Activated CD8-positive, alpha-beta memory T cell treated with anti-CD3 and anti-CD28 coated beads for 48 hours (primary cell): ENCODE data around the gene PANX3.

Experiments
- DNase-seq, 3 experiments: peaks; one replicate each; pipeline ENCODE4 v3.0.0-alpha.2; 2020; ENCODE audit warnings: low read depth in 2 of 3, low spot score in 2 of 3

Gene PANX3

DNA sequence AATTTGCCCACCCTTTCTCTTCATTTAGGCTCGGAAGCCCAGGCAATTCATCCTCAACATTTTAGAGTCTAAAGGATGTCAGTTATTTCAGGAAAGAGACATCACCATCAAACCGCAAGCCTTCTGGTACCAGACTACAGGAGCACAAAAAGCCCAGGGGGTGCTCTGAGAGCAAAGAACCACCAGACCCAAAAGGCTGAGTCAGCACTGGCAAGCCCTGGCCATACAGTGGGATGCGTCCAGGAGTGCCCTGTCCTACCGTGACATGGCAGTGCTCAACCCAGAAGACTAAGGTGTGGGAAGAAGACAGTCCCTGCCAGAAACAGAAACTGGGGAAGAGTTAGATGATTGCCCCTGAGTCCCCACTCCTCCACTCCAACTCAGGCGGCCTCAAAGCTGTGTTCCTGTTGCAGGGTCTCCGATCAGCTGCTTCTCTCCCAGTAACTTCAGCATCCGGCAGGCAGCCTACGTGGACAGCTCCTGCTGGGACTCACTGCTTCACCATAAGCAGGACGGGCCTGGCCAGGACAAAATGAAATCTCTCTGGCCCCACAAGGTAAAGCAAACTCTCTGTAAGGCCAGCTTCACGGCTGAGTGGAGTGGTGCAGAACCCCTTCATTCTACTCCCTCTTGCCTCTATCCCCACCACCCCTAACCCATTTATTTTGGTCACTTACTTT is 1.5 kb downstream of the PANX3 start:
- no peak for DNase-seq

DNA sequence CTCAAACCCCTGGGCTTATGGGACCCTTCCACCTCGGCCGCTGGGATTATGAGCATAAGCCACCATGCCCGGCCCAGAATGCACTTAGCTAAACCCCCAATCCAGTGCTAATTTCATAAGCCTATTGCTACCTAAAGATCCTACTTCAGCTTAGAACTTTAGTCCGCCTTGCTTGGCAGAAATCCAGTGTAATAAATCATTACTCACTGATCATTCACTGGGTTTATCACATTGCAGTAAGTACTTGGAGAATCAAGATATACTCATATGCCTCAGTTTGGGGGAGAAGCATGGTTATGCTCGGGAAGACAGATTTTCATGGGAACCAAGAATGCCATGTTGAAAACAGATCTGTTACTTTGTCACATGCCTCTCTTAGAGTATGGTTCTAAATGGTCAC is 7.6 kb downstream of the PANX3 start:
- no peak for DNase-seq

DNA sequence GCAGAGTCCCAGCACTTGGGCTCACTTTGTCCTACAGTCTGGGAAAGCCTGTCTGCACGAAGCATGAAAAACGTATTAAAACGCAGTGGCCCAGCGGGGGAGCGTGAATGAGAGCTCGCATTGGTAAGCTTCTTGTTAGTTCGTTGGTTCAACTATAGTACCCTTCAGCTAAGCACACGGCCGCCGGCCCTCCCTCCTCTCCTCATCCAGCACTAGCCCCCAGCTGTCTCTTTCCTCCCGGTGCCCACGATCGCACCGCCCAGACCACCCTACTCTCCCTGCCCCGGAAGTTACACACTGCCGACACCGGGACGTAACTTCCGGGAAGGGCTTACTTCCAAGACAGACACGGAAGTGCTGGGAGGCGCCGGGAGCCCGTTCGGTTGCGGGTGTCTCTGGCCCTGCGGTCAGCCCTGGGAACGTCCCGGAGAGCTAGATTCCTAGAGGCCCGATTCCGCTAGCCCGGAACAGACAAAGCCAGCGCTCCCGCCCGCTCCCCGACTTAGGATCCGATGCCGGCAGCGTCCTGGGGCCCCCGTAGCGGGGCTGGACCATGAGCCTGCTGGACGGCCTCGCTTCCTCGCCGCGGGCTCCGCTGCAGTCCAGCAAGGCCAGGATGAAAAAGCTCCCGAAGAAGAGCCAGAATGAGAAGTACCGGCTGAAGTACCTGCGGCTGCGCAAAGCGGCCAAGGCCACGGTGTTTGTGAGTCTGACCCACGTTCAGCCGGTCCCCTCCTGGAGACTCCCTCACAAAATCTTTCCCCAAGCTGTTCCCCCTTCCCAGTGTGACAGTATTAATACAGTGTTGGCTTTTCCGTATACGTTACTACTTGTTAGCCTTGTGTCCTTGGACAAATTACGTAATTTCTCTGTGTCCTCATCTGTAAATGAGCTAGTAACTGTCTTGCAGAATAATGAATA is 11.6 kb downstream of the PANX3 start, which contains the start of gene TBRG1:
Gene TBRG1 (plus strand): TSS at position 334 of the 921 bp plus-strand sequence. CDS start 220 bp downstream, at position 554.
- peak; percentile 57 to 66 (median 58) for DNase-seq

DNA sequence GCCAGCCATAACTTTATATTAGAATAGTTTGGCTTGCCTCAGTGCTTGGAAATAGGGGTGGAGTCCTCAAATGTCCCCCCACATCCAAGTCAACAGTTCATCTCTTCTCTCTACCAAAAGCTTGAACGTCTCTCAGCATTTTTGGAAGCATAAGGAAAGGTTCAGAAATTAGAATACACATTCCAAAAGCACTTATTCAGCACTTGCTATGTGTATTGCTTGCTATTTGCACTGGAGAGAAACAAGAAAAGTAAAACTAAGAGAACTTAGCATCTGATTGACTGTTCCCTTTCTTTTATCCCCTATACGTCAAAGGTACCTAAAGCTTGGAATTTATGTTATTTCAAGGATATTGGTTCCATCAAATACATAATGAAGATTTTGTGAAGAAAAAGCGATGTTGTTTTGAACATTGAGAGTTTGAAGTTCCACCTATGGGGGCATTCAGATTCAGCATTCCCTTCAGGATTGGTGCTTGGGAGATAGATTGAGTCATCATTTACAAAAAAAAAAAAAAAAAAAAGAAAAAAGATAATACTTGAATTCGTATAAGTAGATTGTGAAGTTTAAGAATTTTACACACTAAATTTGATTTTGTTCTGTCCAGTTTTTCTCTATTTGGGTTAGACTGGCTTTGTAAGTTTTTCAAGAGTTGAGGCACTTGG is 12.8 kb downstream of the PANX3 start:
- DNase-seq, result no peak

DNA sequence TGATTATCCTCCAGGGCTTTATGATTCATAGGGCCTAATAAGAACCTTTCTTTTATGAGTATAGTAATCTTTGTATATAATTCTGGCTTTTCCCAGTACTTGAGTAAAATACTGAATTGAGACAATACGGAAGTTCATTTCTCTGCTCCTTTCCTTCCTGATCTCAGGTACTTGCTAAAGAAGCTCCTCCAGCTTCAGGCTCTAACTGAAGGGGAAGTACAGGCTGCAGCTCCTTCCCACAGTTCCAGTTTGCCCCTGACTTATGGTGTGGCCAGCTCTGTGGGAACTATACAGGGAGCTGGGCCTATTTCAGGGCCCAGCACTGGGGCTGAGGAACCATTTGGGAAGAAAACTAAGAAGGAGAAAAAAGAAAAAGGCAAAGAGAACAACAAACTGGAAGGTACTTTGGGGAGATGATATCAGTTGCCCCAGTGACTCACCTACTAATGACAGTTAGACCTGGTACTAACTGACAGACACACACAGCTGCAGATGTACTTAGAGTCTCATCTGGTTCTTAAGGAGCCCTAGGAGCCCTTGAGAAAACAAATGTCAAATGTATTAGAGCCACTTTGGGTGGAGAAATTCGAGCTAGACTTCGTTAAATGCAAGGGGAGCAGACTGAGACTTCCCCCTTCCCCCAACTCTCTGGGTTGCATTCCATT is 14.4 kb downstream of the PANX3 start:
- no peak for DNase-seq

DNA sequence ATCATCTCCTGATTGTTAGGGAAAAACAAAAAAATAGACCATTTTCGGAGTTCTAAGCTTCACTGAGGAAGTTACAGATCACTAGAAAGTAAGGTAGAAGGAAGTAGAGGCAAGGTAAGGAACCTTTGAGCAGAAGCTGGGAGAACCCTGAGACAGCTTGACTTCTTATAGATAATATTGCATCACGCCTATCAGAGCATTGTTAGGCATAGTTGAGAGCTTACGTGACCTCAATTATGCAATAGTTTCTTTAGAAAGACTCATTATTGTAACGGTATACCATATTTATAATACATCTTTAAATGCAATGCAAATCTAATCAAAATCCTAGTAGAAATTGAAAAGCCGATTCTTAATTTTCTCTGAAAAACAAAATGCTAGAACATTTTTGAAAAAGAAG is 16.3 kb downstream of the PANX3 start:
- DNase-seq, result no peak

DNA sequence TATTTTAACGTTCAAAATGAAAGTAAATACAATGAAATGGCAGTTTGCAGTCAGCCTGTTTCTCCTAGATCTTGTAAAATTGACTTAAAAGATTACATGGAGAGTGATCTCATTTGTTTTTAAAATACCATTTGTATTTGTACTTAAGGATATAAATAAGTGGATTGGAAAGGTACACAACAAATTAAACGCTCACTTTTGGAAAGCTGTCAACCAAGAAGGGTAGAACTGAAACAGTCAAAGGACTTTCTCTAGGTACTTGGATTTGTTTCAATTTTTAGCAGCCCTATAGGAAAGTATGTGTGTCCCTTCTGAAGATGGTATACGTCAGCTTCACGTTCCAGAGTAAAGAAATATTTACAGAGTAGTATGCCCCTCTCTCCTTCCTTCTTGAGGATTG is 18.7 kb downstream of the PANX3 start:
- DNase-seq, result no peak

DNA sequence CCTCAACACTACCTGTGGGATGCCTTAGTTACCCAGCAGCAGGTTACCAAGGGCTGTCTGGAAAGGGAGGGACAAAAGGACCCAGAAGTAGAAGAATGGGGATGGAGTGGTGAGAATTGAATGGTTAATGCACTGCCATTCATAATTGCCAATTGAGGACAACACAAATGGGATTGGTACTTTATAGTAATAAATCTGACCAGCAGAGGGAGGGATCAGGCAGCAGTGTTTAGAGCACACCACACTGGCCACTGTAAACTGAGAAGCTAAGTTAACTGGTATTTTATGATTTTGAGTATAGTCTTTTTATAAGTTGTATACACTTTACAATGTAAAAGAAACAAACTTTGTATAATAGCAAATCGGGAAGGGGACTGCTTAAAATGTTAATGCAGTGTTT is 22.1 kb downstream of the PANX3 start:
- no peak for DNase-seq

DNA sequence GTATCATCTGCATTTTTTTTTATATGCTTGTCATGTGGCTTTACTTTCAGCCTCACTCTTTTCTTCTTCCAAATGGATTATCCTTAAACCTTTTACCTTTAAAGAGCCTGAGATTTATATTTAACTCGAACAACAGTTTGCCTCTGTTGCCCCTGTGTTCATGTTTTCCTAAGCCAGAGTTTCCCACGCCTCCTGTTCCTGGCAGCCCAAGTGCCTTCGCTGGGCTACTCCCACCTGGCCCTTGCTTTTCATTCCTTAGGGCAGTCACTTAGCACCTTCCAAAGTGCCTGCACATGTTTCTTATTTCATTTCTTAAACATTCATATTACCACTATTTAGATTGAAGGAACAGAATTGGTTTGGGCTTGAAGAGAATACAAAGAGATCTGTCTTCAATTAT is 24.7 kb downstream of the PANX3 start:
- no peak for DNase-seq

DNA sequence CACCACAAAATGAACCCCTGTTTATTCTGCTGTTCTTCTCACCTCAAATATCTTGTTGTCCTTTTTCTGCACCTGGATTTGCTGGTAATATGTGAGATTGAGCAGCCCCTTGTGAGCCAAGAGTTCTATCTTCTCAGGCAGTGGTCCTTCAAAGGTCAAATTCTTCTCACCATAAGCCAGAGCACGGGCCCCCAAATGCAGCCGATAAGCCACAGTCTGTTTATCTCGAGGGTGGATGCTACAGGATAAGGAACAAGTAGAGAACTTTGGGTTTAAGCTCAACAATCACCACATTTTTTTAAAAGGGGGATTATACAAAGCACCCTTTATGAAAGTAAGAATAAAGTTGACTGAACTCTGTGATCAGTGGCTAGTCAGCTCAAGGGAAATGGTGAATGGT is 27.3 kb downstream of the PANX3 start:
- DNase-seq, result no peak

DNA sequence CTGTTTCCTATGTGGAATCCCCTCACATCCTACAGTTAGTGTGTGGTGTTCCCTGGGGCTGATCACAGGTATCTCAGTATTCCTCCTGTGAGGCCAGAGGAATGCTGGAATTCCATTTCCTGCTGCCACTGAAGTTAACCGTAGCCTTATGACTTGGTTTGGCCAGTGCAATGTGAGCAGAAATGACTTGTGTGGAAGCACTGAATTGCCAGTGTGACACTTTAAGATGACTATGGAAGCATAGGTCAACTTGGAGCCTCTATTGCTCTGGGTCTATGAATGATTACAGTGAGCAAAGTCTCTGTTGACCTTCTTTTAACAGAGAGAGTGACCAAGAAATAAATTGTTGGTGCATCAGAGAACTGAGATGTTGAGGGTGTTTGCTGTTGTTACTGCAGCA is 28.0 kb downstream of the PANX3 start:
- DNase-seq, result no peak

DNA sequence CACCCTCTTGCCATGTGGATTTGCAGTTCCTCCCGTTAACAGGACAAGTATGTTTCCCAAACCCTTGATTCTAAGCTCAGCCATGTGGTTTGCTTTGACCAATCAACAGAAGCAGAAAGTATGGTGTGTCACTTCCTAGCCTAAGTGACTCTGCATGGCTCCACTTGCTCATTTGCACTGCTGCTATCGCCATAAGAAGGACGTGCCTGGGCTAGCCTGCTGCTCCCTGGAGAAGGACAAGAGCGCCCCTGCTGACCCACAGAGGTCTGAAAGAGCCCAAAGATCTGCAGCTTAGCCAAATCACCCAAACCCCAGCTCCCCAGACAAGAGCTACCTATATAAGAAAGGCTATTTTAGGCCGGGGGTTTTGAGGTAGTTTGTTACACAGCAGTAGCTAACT is 29.4 kb downstream of the PANX3 start:
- no peak for DNase-seq

DNA sequence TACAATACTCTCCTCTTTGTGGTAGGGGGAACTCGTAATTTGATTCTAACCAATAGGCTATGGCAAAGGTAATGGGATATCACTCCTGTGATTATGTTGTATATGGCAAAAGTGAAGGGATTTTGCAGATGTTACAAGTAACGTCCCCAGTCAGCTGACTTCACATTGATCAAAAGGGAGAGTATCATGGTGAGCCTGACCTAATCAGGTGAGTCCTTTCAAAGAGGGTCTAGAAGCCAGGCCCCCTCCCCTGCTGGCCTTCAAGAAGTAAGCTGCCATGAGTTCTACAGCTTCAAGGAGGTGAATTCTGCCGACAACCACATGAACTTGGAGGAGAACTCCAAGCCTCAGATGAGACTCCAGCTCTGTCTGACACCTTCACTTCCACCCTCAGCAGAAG is 31.4 kb downstream of the PANX3 start:
- no peak for DNase-seq

DNA sequence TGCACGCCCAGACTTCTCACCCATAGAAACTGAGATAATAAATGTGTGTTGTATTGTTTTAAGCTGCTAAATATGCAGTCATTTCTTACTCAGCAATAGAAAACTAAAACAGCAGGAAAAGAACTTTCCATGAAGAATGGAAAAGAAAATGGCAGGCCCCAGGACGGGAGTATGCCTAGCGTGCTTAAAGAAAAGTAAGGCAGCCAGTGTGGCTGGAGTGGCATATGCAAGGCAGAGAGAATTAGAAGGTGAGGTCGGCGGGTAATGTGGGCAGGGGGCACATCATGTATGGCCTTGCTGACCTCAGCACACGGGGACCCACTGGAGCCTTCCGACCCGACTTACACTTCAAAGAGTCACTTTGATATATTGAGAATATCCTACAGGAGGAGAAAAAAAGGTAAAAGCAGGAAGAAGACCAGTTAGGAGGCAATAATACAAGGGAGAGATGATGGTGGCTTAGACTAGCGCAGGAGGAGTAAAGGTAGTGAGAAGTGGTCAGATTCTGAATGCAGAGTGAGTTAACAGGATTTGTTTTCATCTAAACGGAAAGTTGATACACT is 31.9 kb downstream of the PANX3 start:
- DNase-seq, result no peak

DNA sequence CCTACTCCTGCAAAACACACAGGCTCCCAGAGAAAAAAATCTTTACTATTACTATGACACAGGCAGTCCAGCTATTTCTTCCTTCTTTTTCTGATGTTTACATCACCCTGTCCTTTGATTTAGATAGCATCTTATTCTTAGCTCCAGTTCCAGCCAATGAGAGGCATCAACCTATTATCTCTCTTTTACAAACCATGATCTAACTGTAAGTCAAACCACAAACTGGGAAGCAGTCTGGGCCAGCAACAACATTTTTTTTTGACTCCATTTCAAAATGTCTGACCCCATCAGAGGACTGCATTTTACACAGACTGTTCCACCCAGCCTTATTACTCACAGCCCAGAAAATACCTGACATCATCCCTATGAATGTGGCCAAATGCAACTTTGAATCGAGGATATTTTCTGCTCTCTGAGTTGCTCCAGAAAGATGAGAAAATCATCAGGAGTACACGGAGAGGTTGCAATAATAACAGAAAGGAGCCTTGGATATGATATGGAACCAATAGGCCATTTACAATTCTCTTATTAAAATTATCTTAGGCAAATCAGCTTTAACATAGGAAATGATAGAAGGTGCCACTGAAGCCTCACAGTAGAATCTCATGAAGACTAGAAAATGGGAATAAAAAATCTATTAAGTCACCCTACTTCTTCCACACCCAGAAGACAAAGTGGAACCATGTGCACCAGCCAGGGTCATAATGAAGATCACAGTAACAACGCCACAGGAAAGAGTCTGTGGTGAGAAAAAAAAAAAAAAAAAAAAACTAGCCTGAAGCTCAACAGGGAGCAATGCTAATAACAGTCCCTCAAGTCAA is 32.6 kb downstream of the PANX3 start:
- DNase-seq, result no peak

DNA sequence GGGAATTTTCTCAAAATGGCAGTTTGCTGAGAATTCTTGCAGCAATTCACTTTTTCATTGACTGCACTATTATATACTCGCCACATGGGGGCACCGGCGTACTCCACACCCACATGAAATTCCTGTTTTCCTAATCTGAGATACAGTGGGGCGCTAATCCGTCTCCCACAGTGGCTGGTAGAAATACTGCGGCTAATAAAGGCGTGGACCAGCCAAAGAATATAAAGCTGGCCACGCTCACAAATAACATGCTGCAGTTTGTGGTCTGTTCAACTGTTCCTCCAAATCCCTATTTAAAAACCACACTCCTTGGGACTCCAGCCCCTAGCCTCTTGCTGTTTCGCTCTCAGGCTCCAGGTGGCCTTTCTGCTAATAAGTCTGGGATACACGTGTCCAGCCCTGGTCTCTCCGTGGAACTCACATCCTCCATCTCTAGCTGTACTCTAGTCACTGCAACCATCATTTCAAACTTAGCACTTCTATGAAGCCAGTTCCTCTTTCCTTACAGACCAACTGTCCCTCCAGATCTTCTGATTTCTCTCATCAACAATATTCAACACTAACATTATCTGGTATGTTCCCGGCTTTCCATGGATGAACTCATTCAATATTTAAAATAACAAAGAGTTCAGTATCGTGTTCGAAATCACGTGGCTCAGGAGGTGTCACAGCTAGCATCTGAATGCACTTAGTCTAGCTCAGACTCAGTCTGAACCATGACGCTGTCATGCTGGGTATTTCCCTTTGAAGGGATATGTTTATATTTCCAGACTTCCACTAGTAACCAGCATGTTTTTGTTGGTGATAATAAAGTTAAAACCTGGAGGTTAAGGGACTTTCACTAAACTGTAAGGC is 33.4 kb downstream of the PANX3 start:
- DNase-seq, result no peak

DNA sequence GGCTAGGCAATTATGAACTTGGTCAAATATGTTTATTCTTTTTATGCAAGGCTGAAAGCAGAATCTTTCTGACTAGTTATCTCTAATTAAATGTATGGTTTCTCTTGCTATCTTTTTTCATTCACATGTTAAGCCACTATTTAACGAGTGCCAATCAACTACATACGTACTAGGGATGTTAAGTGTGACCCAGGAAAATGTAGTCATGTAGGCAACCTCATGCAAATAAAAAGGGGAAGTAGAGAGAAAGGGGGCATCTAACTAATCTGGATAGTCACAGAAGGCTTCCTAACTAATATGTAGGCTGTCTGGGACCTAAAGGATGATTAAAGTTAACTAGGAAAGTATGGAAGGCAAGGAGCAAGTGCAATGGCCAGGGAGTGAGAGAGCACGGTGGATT is 34.9 kb downstream of the PANX3 start:
- DNase-seq, result no peak

DNA sequence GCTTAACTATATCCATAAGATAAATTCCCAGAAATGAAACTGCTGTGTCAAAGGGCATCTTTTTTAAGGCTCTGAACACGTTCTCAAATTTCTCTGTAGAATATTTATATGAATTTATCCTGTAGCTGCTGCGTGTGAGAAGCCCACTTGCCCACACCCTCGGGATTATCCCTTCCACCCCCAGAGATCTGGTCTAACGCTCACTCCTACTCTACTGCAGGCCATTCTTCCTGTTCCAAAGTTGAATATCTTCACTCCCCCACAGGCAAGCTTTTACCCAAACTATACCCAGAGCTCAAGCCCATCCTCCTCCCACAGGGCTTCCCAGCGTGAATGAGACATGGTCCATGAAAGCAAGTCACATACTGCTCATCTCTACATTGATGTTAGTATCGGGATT is 37.4 kb downstream of the PANX3 start:
- DNase-seq, result no peak
